HG02798 (cell line): ENCODE data around the gene ZNF366.
A peak's percentile ranks its signal among the peaks of the same experiment; 100 is the strongest.

Source experiments
- ATAC-seq: cut with Tn5 transposase; IDR thresholded peaks from one replicate; pipeline ENCODE4 v1.9.1; 2021; ENCODE audit warnings: mild to moderate bottlenecking; ENCODE audit not compliant: unreplicated experiment, poor library complexity

Gene ZNF366

DNA sequence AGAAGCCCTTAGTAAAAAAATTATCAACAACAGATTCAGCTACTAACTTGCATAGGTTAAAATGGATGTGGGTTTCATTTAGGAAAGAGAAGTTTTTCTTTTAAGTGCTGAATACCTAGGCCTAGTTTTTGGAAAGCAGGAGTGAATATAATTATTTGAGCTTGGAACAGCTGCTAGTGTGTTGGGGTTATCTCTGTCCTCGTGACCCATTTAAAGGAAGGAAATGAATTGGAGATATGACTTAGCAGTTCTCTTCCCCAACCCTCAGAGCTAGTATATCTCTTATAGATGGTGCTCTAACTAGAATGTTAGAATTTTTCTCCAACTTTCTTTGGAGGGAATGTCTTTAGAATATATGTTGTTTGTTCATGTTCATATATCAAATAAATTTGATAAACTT, 38.6 kb downstream of the ZNF366 start:
- no peak for ATAC-seq

DNA sequence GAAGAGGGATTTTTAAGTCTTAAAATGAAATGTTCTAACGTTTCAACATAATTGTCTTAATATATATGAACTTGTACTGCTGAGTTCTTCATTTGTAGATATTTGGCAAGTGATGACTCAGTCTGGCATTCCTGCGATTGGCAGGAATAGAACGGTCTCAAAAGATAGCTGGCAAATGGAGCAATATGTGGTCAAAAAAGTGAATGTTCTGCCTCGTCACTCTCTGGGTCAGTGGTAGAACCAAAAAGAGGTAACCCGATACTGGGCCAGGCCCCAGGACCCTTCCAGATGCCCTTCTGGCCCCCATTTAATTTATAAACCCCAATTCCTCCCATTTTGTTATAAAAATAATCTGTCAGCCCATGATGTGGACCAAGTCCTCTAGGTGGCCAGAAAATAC, 39.2 kb downstream of the ZNF366 start:
- no peak for ATAC-seq

DNA sequence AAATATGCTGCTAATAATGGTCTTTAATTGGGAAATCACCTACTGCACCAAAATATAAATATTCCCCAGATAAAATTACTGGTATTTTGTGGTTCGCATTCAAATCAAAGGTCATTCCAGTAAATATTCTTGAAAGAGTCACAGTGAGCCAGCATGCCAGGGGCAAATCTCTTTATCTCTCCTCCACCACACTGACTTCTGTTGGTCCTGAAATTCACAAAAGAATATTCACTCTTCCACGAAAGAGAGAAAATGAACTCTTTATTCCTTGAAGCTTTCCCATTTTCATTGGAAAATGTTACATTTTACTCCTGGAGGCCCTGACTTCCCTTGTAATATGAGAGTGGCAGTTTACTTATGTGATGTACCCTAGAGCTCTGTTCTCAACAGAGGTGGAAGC, 39.7 kb downstream of the ZNF366 start:
- ATAC-seq, result no peak

DNA sequence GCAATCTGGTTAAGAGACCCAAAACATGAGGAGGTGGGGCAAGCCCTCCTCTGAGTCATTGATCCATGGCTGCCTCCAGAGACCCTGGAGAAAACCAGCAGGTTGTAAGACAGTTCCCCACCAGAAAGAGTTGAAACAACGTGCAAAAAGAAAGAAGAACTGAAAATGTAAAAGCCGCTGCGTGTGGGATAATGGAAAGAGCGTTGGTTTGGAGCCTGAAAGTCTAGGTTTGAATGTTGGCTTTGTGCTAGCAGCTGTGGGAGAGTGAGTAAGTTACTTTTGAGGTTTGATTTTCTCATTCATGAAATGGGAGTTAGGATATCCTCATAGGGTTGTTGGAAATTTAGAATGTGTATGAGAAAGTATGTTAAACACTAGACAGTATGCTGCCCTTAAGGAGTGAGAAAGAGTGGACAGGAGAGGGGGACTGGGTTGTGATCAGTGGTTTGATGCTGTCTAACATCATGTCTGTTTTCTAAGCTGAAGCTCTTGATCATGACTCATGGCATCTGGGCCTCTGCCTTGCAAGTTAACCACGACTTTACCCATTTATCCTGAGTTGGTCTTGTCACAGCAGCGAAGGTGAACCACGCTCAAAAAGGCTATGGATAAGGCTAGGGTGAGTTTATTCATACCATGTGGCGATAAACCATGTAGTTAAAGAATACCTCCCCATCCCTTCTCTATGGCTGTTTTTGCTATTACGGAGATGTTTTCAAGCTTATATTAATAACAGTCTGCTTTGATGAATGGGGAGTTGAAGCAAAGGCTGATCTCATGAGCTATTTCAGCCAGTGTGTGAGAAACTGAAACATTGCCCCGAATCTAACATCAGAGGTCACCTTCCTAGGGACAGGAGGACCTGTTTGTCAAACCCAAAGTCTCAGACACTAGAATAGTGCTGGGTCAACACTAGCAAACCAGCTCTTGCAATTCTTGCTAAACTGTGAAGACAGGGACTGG, 41.3 kb downstream of the ZNF366 start:
- peak; percentile 79 for ATAC-seq

DNA sequence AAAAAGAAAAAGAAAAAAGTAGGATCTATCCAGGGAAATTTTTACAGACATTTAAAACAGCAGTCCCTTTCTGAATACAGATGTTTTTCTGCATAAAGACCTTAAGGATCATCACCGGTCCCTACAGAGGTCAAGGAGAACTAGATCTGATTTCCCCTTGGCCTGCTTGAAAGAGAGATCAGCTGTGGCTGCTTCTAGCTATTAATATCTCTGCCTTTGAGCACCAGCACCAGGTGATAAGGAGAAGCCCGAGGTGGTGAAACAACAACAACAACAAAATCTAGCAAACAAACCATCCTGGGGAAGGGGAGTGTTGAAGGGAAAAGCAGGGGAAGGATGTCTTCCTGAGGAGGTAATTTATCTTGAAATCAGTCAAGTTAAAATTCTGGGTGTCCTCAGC, 42.1 kb downstream of the ZNF366 start:
- peak; percentile 24 for ATAC-seq

DNA sequence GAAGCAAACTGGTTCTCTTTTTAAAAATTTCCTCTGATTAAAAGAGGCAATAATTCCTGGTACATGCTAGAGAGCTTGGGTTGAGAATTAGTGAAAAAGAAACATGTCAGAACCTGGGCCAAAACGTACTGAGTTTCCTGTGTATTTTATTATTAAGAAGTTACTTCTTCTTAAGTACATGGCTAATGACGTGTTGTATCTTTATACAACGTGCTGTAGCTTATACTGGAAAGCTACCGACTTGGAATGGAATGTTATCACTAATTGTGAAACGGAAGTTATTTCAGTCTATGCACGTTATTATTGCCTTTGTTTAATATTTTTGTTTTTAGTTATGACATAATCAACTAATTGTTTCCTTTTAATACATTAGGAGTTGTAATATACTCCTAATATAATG, 43.1 kb downstream of the ZNF366 start:
- ATAC-seq, result no peak

DNA sequence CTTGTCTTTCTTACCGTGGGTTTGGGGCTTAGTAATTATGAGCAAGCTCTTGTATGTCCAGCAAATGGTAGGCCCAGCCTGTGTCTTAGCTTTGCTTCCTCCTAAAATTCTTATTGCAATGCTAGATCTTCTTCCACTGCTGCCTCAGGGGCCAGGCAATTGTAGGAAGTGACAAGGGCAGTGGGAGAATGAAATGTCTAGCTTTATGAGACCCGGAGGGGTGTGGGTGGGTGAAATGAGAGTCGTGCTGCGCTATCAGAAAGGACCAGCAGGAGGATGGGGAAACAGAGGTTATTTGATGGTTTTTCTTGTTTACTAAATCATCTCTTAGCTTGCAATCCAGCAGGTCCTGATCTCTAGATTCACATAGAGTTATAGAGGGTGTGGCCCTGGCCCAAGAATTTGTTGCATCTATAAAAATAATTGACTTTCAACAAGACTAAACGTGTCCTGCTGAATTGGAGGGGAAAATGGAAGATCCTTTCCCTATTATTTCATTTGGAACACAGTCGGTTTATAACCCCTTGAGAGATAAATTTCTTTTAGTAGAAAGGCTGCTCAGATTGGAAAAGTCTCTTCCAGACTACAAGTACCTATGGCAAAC, 43.7 kb downstream of the ZNF366 start:
- ATAC-seq, result no peak

DNA sequence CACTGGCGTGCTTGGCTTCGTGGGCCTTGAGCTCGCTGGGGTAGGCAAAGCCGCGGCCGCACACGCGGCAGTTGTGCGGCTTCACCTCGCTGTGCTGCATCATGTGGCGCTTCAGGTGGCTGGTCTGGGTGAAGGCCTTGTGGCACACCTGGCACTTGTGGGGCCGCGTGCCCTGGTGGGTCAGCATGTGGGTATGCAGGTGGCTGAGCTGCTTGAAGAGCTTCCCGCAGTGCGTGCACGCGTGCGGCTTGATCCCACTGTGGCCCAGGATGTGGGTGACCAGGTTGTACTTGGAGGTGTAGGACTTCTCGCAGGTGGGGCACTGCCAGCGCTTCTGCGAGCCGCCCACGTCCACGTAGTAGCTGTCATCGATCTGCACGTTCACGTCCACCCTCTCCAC, 46.8 kb downstream of the ZNF366 start:
- ATAC-seq, result no peak

DNA sequence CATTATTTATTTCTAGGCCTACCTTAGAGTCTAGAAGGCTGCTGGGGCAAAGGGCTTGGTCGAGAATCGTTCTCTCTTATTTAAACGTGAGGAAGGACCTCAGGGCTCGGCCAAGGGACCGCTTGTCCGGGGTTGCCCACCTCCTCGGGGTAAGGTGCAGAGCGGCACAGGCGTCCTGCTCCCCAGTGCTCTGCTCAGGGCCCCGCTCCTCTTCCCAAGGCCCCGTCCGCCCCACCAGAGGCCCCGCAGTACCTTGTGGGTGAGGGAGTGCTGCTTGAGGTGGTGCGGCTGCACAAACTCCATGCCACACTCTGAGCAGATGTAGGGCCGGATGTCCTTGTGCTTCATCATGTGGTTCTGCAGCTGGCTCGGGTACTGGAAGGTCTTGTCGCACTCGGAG, 47.3 kb downstream of the ZNF366 start:
- no peak for ATAC-seq

DNA sequence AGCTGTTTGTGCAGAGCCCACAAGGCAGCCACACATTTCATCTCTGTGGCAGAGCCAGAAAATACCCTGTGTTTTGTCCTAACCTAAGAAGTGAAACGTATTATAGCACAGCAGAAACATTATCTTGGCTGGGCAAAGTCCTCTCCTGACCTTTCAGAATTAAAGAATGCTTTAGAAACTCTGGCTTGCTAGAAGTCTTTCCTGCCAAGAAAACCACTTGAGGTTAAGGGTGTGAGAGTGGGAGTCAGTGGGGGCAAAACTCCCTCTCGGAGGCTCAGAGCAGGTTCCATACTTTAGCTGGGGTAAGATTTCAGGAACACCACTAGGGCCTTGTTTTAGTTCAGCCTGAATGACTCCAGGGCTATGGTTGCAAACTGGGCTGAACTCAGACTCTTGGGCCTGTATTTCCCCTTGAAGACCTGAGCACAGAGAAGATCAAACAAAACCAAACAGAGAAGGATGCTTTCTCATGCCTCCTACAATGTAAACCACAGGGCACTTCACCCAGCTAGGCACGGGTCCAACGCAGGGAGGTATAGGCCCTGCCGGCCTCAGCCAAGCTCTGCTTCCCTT, 48.0 kb downstream of the ZNF366 start:
- ATAC-seq, result peak; percentile 52

DNA sequence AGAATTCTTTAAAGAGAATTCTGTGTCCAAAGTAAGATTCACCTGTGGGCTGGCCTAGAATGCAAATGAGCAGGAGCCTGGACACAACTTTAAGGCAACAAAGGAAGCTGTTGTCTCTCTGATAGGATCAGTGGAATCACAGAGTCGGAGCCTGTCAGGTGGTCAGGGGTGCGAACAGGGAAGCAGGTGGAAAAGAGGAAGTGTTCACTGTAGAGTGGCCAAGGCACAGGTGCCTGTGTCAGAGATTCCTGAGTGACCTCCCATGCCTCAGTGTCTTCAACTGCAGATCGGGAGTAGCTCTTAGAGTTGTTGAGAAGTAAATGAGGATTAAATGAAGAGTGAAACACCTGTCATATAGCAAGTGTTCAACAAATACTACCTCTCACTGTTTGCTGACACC, 48.8 kb downstream of the ZNF366 start:
- ATAC-seq, result no peak

DNA sequence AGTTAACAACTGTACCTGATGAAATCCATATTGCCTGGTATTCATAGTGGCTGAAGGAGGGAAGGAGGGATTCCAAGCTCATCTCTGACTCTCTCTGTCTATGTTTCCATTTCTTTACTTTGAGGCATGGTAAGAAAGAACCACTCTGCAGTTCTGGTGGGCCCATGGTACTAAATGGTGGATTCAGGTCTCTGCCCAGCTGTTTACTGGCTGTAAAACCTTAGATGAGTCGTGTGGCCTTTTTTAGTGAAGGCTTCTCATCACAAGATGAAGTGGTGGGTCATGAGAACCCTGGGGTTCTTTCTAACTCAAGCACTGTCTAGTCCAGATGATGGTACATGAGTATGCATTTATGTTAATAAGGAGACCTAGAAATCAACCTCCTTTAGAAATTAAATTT, 49.7 kb downstream of the ZNF366 start:
- ATAC-seq, result no peak

DNA sequence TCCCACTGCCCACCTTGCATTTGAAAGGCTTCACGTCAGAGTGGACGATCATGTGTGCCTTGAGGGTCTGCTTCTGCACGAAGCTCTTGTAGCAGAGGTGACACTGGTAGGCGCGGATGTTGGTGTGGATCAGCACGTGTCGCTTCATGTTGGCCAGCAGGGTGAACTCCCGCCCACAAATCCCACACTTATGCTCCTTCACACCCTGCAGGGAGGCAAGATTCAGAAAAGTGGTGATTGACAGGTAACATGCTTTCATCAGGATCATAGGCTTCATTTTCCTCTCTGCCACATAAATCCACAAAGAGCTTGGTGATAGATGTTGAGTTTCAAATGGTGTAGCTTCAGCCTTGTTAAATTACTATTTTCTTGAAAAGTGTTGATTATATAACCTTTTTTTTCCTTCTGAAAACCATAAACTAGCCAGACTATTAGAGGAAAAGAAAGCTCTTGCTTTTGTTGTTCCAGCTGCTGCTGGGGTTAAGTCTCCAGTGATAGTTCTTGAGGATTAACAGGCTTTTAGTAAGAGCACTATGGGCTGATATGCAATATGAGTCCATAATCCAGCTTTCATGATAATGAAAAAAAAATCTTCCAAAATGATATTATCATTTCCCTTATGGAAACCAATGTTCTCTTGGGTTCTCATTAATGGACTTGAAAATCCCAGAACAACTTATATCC, 50.7 kb downstream of the ZNF366 start:
- ATAC-seq, result no peak

DNA sequence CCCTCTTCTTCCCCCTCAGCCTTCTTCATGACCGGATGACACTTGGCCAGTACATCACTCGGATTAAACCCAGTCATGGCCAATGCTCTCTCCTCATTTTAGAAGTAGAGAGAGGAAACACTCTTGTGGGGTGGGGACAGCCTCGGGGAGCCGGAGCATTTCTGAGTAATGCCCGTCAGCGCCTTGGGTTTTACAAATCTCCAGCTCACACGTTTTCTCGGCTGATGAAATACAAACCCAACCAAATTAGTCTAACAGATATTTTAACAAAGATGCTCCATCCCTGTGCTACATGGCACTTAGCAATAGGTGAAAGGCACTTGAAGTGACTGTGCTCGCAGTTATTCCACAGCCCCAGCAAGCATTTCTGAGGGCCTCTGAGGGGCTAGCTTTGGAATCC, 51.7 kb downstream of the ZNF366 start:
- ATAC-seq, result no peak

DNA sequence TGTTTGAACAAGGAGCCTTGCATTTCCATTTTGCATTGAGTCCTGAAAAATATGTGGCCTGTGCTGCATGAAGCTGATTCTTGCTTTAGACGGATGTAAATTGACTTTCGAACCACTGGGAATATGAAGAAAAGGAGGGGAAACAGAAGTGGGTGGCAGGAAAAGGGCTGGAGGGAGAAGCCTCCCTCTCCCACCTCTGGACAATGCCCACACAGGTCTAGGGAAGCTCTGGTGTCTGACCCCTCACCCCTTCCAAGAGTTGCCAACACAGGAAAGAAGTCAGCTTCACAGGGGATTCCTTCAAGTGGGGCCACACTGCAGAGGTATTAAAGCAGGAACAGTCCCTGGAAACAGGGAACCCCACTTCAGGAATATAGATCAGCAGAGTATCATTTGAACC, 52.2 kb downstream of the ZNF366 start:
- no peak for ATAC-seq

DNA sequence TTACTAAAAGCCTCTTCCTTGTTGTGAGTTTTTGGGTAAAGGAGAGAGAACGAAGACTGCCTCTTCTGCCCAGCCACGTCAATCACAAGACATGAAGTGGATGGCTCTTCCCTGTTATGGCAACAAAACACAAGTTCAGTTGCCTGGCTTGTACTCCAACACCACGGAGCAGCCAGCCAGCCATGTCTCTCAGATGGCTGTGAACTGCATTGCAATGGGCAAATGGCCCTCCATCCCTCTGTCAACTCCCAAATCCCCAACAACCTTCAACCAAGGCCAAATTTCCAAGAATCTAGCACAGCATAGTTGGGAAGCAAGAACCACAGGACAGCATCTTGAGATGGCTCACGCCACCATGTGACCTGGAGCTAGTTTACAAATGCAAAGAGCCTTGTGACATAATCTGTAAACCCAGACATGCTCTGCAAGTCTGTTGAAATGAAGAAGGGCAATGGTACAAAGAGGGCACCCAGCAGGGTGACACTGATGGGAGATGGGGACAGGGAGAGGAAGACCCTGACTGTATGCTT, 53.9 kb downstream of the ZNF366 start:
- no peak for ATAC-seq

DNA sequence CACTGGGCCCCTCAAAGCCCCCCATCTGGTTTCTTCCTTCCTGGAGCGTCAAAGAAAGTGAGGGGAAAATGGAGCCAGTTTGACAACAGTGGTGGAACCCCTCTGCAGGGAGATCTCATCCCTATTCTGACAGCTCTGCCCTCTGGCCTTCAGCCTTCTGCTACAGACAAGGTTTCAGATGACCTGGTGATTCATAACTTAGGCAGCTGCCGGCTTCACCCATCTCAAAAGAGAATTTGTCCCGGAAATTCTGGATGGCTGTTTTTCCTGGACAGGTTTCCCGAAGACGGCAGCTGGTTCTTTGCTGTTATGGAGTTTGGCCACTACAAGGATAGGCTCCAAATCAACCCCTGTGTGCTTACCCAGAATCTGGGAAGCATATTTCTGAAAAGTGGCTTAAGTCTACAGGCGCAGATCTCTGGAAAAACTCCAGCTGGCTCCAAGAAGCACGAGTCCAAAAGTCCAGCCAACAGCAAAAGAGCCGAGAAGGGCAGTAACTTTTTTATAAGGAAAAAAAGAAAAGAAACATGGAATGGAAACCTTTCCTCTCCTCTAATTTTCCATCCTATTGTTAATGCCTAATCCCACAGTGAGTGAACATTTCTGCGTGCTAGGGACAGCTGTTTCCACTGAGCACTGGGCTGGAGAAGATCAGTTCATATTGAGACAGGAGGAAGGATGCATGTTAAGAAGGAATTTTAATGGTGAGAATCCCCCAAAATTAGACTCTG, 54.5 kb downstream of the ZNF366 start:
- ATAC-seq, result peak; percentile 3

DNA sequence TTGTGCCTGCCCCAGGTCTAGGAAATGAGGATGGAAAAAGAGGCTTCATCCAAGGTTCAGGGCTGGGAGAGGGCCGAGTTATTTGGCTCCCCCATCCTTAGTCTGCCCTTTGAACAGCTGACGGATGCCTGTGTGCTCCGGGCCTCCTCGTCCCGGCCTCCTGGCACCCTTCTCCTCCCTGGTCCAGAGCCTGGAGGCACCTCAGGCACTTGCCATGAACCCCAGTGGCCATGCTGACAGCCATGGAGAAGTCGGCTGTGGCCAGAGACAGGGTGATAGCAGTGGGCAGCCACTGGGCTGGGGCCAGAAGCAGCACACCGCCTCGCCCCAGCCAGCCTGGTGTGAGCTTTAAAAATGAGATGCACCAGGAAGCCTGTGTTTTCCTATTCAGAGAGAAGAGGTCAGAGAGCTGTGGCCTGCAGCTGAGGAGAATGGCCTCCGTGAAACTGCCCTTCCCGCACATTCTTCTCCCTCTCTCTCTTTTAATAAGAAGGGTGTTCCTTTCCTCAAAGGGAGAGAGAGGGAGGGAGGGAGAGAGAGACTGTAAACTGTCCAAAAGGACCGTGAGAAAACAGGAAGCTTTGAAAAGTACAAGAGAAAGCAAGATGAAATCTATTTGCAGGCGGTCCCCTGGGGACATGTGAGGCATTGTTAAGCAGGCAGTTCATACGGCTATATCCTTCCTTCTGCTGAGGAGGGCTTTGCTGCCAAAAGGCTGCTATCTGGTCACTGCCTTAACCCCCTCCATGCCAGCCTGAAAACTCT, 55.3 kb downstream of the ZNF366 start:
- ATAC-seq, result peak; percentile 81

DNA sequence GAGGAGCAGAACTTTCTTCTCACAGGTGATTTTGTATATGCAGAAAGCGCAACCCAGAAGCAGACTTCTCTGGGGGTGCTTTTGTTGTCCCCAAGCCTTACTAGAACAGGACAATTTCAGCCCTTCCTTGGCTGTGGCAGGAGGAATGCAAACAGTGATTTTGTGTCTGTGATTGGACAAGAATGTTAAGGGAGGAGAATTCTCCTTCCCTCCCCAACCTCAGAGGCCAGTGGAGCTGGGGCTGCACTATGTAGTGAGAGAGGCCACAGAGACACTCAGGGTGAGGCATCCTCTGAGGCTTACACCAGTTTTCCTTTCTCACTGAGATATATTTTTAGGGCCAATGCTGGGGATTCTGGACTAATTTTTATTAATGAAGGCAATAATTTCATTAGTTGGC, 58.8 kb downstream of the ZNF366 start:
- no peak for ATAC-seq
